Measurements from ENCODE around the gene ZNF776.

Gene ZNF776

DNA sequence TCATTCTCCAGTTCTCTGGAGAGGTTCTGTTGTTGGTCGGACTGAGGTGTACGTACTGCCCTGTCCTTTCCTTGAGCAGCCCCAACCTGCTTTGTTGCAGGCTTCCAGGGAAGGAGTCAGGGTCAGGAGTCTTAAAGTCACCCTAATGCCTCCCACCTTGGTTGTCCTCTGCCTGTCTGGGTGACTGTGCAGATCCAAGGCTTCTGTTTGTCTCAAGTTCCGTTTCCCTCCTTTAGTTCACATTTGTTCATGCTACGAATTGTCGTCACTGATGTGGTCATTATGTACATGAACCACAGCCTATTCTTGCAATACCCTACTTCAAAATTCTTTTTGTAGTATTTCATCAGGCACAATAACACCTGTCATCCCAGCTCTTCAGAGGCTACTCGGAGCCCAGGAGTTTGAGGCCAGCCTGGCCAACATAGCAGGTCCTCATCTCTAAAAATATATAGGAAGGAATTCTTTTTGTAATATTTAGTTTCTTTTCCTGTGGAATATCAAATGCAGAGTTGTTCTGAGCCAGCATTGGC, 30.2 kb downstream of the ZNF776 start:
- Histone ChIP-seq H3K79me2 (ENCODE audit: insufficient read depth, low read length) (peaks cover 100% of the 10 kb centered on the region), H3K36me3 (ENCODE audit: insufficient read depth, low read length) (peaks cover 90% of the 10 kb centered on the region), H3K4me3 (ENCODE audit: low read depth in 1 of 2, low read length in 2 of 2) (no peak overlapping the region), H3K4me1 (ENCODE audit: insufficient read depth, low read length) (peaks cover 11% of the 10 kb centered on the region; the same call in 1 of the 2 replicates), H3K9me3 (ENCODE audit: insufficient read depth, low read length, severe bottlenecking) (peaks cover 7% of the 10 kb centered on the region), H4K20me1 (ENCODE audit: insufficient read depth, low read length) (peaks cover 23% of the 10 kb centered on the region), H2AFZ (ENCODE audit: low read depth, low read length) (no peak overlapping the region), H3K27ac (ENCODE audit: low read length) (no peak overlapping the region), H3K9ac (ENCODE audit: low read depth, low read length) (no peak overlapping the region), H3K4me2 (ENCODE audit: insufficient read depth, low read length) (no peak overlapping the region), H3K27me3 (ENCODE audit: insufficient read depth, low read length, poor library complexity) (no peaks in the 10 kb centered on the region)
- DNase-seq (no peak), ATAC-seq (ENCODE audit: insufficient read depth, low read depth) (no peak)
- TF ChIP-seq EZH2 (IDR thresholded peaks at IDR 0.05; ENCODE audit: borderline replicate concordance, low read depth, low read length, severe bottlenecking): no peak
- TF ChIP-seq, protein P1, sequence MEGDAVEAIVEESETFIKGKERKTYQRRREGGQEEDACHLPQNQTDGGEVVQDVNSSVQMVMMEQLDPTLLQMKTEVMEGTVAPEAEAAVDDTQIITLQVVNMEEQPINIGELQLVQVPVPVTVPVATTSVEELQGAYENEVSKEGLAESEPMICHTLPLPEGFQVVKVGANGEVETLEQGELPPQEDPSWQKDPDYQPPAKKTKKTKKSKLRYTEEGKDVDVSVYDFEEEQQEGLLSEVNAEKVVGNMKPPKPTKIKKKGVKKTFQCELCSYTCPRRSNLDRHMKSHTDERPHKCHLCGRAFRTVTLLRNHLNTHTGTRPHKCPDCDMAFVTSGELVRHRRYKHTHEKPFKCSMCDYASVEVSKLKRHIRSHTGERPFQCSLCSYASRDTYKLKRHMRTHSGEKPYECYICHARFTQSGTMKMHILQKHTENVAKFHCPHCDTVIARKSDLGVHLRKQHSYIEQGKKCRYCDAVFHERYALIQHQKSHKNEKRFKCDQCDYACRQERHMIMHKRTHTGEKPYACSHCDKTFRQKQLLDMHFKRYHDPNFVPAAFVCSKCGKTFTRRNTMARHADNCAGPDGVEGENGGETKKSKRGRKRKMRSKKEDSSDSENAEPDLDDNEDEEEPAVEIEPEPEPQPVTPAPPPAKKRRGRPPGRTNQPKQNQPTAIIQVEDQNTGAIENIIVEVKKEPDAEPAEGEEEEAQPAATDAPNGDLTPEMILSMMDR (IDR thresholded peaks at IDR 0.05; ENCODE audit: borderline replicate concordance, extremely low read depth, low read length, poor library complexity, severe bottlenecking): no peak

DNA sequence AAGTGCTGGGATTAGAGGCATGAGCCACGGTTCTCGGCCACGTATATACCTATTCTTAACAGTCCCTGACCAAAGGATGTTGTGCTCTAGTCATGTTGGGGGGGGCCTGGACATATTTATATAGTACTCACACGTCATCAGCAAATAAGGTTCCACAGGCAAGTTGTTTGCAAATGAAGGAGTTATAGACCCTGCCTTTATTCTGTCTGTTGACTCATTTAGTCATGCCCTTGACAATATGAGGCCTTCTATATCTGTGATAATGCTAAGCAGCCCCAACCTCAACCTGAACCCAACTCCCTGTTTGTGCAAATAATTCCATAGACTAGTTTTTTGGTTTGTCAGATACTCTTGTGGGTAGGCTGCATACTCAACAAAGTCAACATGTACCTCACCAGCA, 31.7 kb downstream of the ZNF776 start:
- Histone ChIP-seq H3K9ac (ENCODE audit: low read depth, low read length) (no peak overlapping the region), H3K4me2 (ENCODE audit: insufficient read depth, low read length) (no peak overlapping the region), H3K36me3 (ENCODE audit: insufficient read depth, low read length) (peaks cover 75% of the 10 kb centered on the region), H3K27me3 (ENCODE audit: insufficient read depth, low read length, poor library complexity) (no peaks in the 10 kb centered on the region), H3K79me2 (ENCODE audit: insufficient read depth, low read length) (peaks cover 95% of the 10 kb centered on the region), H3K27ac (ENCODE audit: low read length) (no peak overlapping the region), H3K4me1 (ENCODE audit: insufficient read depth, low read length) (no peaks in the 10 kb centered on the region), H3K9me3 (ENCODE audit: insufficient read depth, low read length, severe bottlenecking) (peaks cover 7% of the 10 kb centered on the region), H4K20me1 (ENCODE audit: insufficient read depth, low read length) (peaks cover 23% of the 10 kb centered on the region), H3K4me3 (ENCODE audit: low read depth in 1 of 2, low read length in 2 of 2) (no peak overlapping the region), H2AFZ (ENCODE audit: low read depth, low read length) (no peak overlapping the region)
- DNase-seq (no peak), ATAC-seq (ENCODE audit: insufficient read depth, low read depth) (no peak)
- TF ChIP-seq, protein P1 (IDR thresholded peaks at IDR 0.05; ENCODE audit: borderline replicate concordance, extremely low read depth, low read length, poor library complexity, severe bottlenecking): no peak
- no peak for TF ChIP-seq EZH2 (IDR thresholded peaks at IDR 0.05; ENCODE audit: borderline replicate concordance, low read depth, low read length, severe bottlenecking)

DNA sequence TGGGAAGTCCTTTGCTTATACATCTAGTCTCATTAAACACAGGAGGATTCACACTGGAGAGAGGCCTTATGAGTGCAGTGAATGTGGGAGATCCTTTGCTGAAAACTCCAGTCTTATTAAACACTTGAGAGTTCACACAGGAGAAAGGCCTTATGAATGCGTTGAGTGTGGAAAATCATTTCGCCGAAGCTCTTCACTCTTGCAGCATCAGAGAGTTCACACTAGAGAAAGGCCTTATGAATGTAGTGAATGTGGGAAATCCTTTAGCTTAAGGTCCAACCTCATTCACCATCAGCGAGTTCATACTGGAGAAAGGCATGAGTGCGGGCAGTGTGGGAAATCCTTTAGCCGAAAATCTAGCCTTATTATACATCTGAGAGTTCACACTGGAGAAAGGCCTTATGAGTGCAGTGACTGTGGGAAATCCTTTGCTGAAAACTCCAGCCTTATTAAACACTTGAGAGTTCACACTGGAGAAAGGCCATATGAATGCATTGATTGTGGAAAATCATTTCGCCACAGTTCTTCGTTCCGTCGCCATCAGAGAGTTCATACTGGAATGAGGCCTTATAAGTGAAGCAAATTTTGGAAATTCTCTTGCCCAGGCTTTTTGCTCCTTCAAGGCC, 32.7 kb downstream of the ZNF776 start:
- no peak overlapping the region for H3K4me3 ChIP-seq (ENCODE audit: low read depth in 1 of 2, low read length in 2 of 2)
- H2AFZ ChIP-seq (ENCODE audit: low read depth, low read length): no peak overlapping the region
- no peaks in the 10 kb centered on the region for H3K4me1 ChIP-seq (ENCODE audit: insufficient read depth, low read length)
- peaks cover 68% of the 10 kb centered on the region for H3K36me3 ChIP-seq (ENCODE audit: insufficient read depth, low read length)
- ATAC-seq (ENCODE audit: insufficient read depth, low read depth) (no peak), DNase-seq (no peak)
- H3K79me2 ChIP-seq (ENCODE audit: insufficient read depth, low read length): peaks cover 92% of the 10 kb centered on the region
- TF ChIP-seq, protein P1 (IDR thresholded peaks at IDR 0.05; ENCODE audit: borderline replicate concordance, extremely low read depth, low read length, poor library complexity, severe bottlenecking): no peak
- TF ChIP-seq EZH2 (IDR thresholded peaks at IDR 0.05; ENCODE audit: borderline replicate concordance, low read depth, low read length, severe bottlenecking): no peak
- no peak overlapping the region for H3K9ac ChIP-seq (ENCODE audit: low read depth, low read length)
- H3K27me3 ChIP-seq (ENCODE audit: insufficient read depth, low read length, poor library complexity): no peaks in the 10 kb centered on the region
- H4K20me1 ChIP-seq (ENCODE audit: insufficient read depth, low read length): peaks cover 18% of the 10 kb centered on the region
- H3K4me2 ChIP-seq (ENCODE audit: insufficient read depth, low read length): no peak overlapping the region
- H3K27ac ChIP-seq (ENCODE audit: low read length): no peak overlapping the region
- peaks cover 7% of the 10 kb centered on the region for H3K9me3 ChIP-seq (ENCODE audit: insufficient read depth, low read length, severe bottlenecking)
